Measurements from ENCODE around the gene SPINDOC.

SPINDOC gene

GRCh38 chr11:63783925-63784592, 29.2 kb upstream of the SPINDOC start:
- no peak overlapping the region for H3K4me2 ChIP-seq (ENCODE audit: low read length)
- H3K9ac ChIP-seq (ENCODE audit: low read length) = no peak overlapping the region
- no peaks in the 10 kb centered on the region for H3K9me3 ChIP-seq (ENCODE audit: low read length)
- H3K9me2 ChIP-seq (ENCODE audit: low read depth, low read length) = no peaks in the 10 kb centered on the region
- H3K79me2 ChIP-seq (ENCODE audit: insufficient read depth, low read length) = no peaks in the 10 kb centered on the region
- H3K4me1 ChIP-seq (ENCODE audit: insufficient read depth, low read length, severe bottlenecking) = no peaks in the 10 kb centered on the region
- H3K4me3 ChIP-seq (ENCODE audit: low read depth, low read length, poor library complexity, severe bottlenecking) = no peak overlapping the region
- H3K36me3 ChIP-seq (ENCODE audit: insufficient read depth, low read length) = no peaks in the 10 kb centered on the region
- H3K27ac ChIP-seq (ENCODE audit: low read depth, low read length, poor library complexity, severe bottlenecking) = no peak overlapping the region
- no peaks in the 10 kb centered on the region for H3F3A ChIP-seq (ENCODE audit: insufficient read depth, low read length)
- H4K20me1 ChIP-seq (ENCODE audit: insufficient read depth, low read length) = no peaks in the 10 kb centered on the region
- TF ChIP-seq CTCF (IDR thresholded peaks at IDR 0.05; ENCODE audit: low read length) (no peak), EZH2 (IDR thresholded peaks at IDR 0.05; ENCODE audit: borderline replicate concordance, low read length) (no peak)
- H3K27me3 ChIP-seq (ENCODE audit: insufficient read depth, low read length) = no peaks in the 10 kb centered on the region
- H2AFZ ChIP-seq (ENCODE audit: low read length) = no peak overlapping the region

- Histone ChIP-seq H3K9me2 (ENCODE audit: low read depth, low read length) (no peaks in the 10 kb centered on the region), H3F3A (ENCODE audit: insufficient read depth, low read length) (no peaks in the 10 kb centered on the region), H3K27ac (ENCODE audit: low read depth, low read length, poor library complexity, severe bottlenecking) (no peak overlapping the region), H3K4me3 (ENCODE audit: low read depth, low read length, poor library complexity, severe bottlenecking) (no peak overlapping the region), H3K9me3 (ENCODE audit: low read length) (no peaks in the 10 kb centered on the region), H3K4me1 (ENCODE audit: insufficient read depth, low read length, severe bottlenecking) (no peaks in the 10 kb centered on the region), H3K27me3 (ENCODE audit: insufficient read depth, low read length) (peaks cover 3% of the 10 kb centered on the region; the same call in 1 of the 2 replicates), H2AFZ (ENCODE audit: low read length) (no peak overlapping the region), H3K9ac (ENCODE audit: low read length) (no peak overlapping the region), H3K36me3 (ENCODE audit: insufficient read depth, low read length) (no peaks in the 10 kb centered on the region; the same call in 1 of the 2 replicates), H3K79me2 (ENCODE audit: insufficient read depth, low read length) (no peaks in the 10 kb centered on the region), H4K20me1 (ENCODE audit: insufficient read depth, low read length) (no peaks in the 10 kb centered on the region), H3K4me2 (ENCODE audit: low read length) (no peak overlapping the region)
- TF ChIP-seq EZH2 (IDR thresholded peaks at IDR 0.05; ENCODE audit: borderline replicate concordance, low read length) (no peak), CTCF (IDR thresholded peaks at IDR 0.05; ENCODE audit: low read length) (no peak)
Measured at GRCh38 chr11:63785823-63786222, 27.4 kb upstream of the SPINDOC start.

- no peaks in the 10 kb centered on the region for H3K79me2 ChIP-seq (ENCODE audit: insufficient read depth, low read length)
- H3K9me3 ChIP-seq (ENCODE audit: low read length) = peaks cover 4% of the 10 kb centered on the region; the same call in 1 of the 2 replicates
- no peak overlapping the region for H3K4me3 ChIP-seq (ENCODE audit: low read depth, low read length, poor library complexity, severe bottlenecking)
- no peaks in the 10 kb centered on the region for H3K9me2 ChIP-seq (ENCODE audit: low read depth, low read length)
- no peaks in the 10 kb centered on the region for H3F3A ChIP-seq (ENCODE audit: insufficient read depth, low read length)
- no peak overlapping the region for H3K27ac ChIP-seq (ENCODE audit: low read depth, low read length, poor library complexity, severe bottlenecking)
- H3K27me3 ChIP-seq (ENCODE audit: insufficient read depth, low read length) = peaks cover 3% of the 10 kb centered on the region; the same call in 1 of the 2 replicates
- H3K4me1 ChIP-seq (ENCODE audit: insufficient read depth, low read length, severe bottlenecking) = no peaks in the 10 kb centered on the region
- H3K9ac ChIP-seq (ENCODE audit: low read length) = no peak overlapping the region
- no peak overlapping the region for H2AFZ ChIP-seq (ENCODE audit: low read length)
- H3K36me3 ChIP-seq (ENCODE audit: insufficient read depth, low read length) = no peaks in the 10 kb centered on the region; the same call in 1 of the 2 replicates
- H4K20me1 ChIP-seq (ENCODE audit: insufficient read depth, low read length) = no peaks in the 10 kb centered on the region
- H3K4me2 ChIP-seq (ENCODE audit: low read length) = no peak overlapping the region
- no peak for TF ChIP-seq CTCF (IDR thresholded peaks at IDR 0.05; ENCODE audit: low read length)
- TF ChIP-seq EZH2 (IDR thresholded peaks at IDR 0.05; ENCODE audit: borderline replicate concordance, low read length) = no peak
Measured at GRCh38 chr11:63791495-63792167, 21.6 kb upstream of the SPINDOC start.
